IPS DF 4.7 (cell line): ENCODE data around the gene LRRC32.

ENCODE experiments used
- DNase-seq: peaks from one replicate; pipeline ENCODE4 v3.0.0-alpha.2; 2013; ENCODE audit warnings: low spot score; ENCODE audit errors: extremely low read depth

LRRC32 gene

GRCh38 chr11:76664578-76665061 lies 5.9 kb downstream of the LRRC32 start:
- no peak for DNase-seq

GRCh38 chr11:76663912-76664440 lies 6.6 kb downstream of the LRRC32 start:
- DNase-seq: no peak

- no peak for DNase-seq
Measured at GRCh38 chr11:76663486-76663810, 7.1 kb downstream of the LRRC32 start.

GRCh38 chr11:76662656-76663485 lies 7.7 kb downstream of the LRRC32 start:
- no peak for DNase-seq

- no peak for DNase-seq
Measured at GRCh38 chr11:76661834-76662434, 8.6 kb downstream of the LRRC32 start.

- DNase-seq: no peak
Measured at GRCh38 chr11:76661306-76661751, 9.2 kb downstream of the LRRC32 start.

GRCh38 chr11:76660533-76661305 lies 9.8 kb downstream of the LRRC32 start:
- no peak for DNase-seq

- no peak for DNase-seq
Measured at GRCh38 chr11:76659672-76660532, 10.6 kb downstream of the LRRC32 start.

- no peak for DNase-seq
Measured at GRCh38 chr11:76658651-76659650, 11.6 kb downstream of the LRRC32 start.

GRCh38 chr11:76658231-76658630 lies 12.3 kb downstream of the LRRC32 start:
- no peak for DNase-seq

- no peak for DNase-seq
Measured at GRCh38 chr11:76657187-76658170, 13.1 kb downstream of the LRRC32 start.

- DNase-seq: no peak
Measured at GRCh38 chr11:76656571-76657081, 13.9 kb downstream of the LRRC32 start.

GRCh38 chr11:76656050-76656531 lies 14.5 kb downstream of the LRRC32 start:
- no peak for DNase-seq

GRCh38 chr11:76655501-76656049 lies 15.0 kb downstream of the LRRC32 start:
- DNase-seq: no peak

- DNase-seq: no peak
Measured at GRCh38 chr11:76654980-76655379, 15.6 kb downstream of the LRRC32 start.

GRCh38 chr11:76654298-76654851 lies 16.2 kb downstream of the LRRC32 start:
- DNase-seq: no peak

- DNase-seq: no peak
Measured at GRCh38 chr11:76653674-76654284, 16.8 kb downstream of the LRRC32 start.
